ENCODE measurements around the gene SETD3.

SETD3 gene

DNA sequence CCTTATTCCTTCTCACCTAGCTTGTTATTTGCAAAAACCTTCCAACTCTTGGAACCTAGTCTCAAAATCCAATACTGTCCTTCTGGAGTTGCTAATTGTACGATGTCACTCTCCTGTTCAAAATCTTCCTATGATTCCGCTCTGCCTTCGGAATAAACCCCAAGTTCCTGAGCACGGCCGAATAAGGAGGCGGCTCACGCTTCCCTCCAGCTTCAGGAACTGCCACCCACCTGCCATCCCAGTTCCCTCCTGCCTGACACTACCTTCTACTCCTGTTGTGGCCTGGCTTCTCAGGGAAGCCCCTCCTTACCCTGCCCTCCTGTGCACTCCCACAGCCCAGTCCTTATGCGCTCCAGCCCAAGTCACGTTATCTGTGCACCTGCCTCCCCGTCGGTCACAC, 73.2 kb downstream of the SETD3 start:
- H3K79me2 ChIP-seq (ENCODE audit: insufficient read depth, low read length) = no peaks in the 10 kb centered on the region
- no peak overlapping the region for H2AFZ ChIP-seq (ENCODE audit: low read length)
- H3K9ac ChIP-seq (ENCODE audit: low read length) = no peak overlapping the region
- H3K9me3 ChIP-seq (ENCODE audit: low read length) = no peaks in the 10 kb centered on the region
- no peaks in the 10 kb centered on the region for H4K20me1 ChIP-seq (ENCODE audit: insufficient read depth, low read length)
- TF ChIP-seq, protein P1, sequence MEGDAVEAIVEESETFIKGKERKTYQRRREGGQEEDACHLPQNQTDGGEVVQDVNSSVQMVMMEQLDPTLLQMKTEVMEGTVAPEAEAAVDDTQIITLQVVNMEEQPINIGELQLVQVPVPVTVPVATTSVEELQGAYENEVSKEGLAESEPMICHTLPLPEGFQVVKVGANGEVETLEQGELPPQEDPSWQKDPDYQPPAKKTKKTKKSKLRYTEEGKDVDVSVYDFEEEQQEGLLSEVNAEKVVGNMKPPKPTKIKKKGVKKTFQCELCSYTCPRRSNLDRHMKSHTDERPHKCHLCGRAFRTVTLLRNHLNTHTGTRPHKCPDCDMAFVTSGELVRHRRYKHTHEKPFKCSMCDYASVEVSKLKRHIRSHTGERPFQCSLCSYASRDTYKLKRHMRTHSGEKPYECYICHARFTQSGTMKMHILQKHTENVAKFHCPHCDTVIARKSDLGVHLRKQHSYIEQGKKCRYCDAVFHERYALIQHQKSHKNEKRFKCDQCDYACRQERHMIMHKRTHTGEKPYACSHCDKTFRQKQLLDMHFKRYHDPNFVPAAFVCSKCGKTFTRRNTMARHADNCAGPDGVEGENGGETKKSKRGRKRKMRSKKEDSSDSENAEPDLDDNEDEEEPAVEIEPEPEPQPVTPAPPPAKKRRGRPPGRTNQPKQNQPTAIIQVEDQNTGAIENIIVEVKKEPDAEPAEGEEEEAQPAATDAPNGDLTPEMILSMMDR (IDR thresholded peaks at IDR 0.05; ENCODE audit: low read length) = no peak
- TF ChIP-seq EZH2 (IDR thresholded peaks at IDR 0.05; ENCODE audit: borderline replicate concordance, low read length) = no peak
- no peak overlapping the region for H3K27ac ChIP-seq (ENCODE audit: low read depth, low read length, poor library complexity, severe bottlenecking)
- H3K9me2 ChIP-seq (ENCODE audit: low read depth, low read length) = no peaks in the 10 kb centered on the region
- H3F3A ChIP-seq (ENCODE audit: insufficient read depth, low read length) = no peaks in the 10 kb centered on the region
- no peaks in the 10 kb centered on the region for H3K4me1 ChIP-seq (ENCODE audit: insufficient read depth, low read length, severe bottlenecking)
- H3K4me2 ChIP-seq (ENCODE audit: low read length) = no peak overlapping the region
- H3K4me3 ChIP-seq (ENCODE audit: low read depth, low read length, poor library complexity, severe bottlenecking) = no peak overlapping the region
- H3K36me3 ChIP-seq (ENCODE audit: insufficient read depth, low read length) = peaks cover 3% of the 10 kb centered on the region; the same call in 1 of the 2 replicates
- H3K27me3 ChIP-seq (ENCODE audit: insufficient read depth, low read length) = no peaks in the 10 kb centered on the region

DNA sequence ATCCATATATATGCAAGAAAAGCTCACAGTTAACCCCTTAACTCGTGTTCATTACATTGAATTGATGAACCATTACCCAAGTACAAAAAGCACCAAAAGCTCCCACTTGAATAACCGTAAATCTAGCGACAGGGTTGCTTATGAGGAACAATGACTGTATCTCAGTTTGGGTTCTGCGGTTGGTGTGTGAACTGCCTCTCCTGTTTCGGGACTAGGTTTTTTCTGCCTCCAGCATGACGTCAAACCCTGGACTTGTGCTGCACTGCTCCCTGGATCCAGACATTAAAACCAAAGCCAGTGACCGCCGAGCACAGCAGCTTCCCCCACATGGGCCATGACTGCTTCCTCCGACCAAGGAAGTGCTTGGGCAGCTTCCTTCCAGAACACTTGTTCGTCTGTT, 77.7 kb downstream of the SETD3 start:
- Histone ChIP-seq H3F3A (ENCODE audit: insufficient read depth, low read length) (no peaks in the 10 kb centered on the region; the same call in 1 of the 2 replicates), H3K4me2 (ENCODE audit: low read length) (no peak overlapping the region), H3K36me3 (ENCODE audit: insufficient read depth, low read length) (peaks cover 22% of the 10 kb centered on the region), H3K4me1 (ENCODE audit: insufficient read depth, low read length, severe bottlenecking) (peaks cover 13% of the 10 kb centered on the region), H4K20me1 (ENCODE audit: insufficient read depth, low read length) (no peaks in the 10 kb centered on the region), H2AFZ (ENCODE audit: low read length) (no peak overlapping the region), H3K9me3 (ENCODE audit: low read length) (no peaks in the 10 kb centered on the region), H3K4me3 (ENCODE audit: low read depth, low read length, poor library complexity, severe bottlenecking) (no peak overlapping the region), H3K9ac (ENCODE audit: low read length) (no peak overlapping the region), H3K27ac (ENCODE audit: low read depth, low read length, poor library complexity, severe bottlenecking) (no peak overlapping the region), H3K27me3 (ENCODE audit: insufficient read depth, low read length) (no peaks in the 10 kb centered on the region), H3K9me2 (ENCODE audit: low read depth, low read length) (no peaks in the 10 kb centered on the region), H3K79me2 (ENCODE audit: insufficient read depth, low read length) (no peaks in the 10 kb centered on the region)
- no peak for TF ChIP-seq EZH2 (IDR thresholded peaks at IDR 0.05; ENCODE audit: borderline replicate concordance, low read length)
- TF ChIP-seq, protein P1 (IDR thresholded peaks at IDR 0.05; ENCODE audit: low read length) = no peak

DNA sequence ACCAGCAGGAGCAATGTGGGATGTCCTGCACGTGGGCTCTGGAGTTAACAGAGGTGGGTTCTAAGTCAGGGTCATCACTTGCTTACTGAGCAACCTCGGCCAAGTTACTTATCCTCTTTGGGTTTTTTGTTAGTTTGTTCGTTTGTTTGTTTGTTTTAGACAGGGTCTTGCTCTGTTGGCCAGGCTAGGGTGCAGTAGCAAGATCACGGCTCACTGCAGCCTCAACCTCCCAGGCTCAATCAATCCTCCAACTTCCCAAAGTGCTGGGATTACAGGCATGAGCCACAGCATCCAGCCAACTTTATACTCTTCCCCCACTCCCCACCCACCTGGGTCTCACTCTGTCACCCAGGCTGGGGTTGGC, 78.4 kb downstream of the SETD3 start:
- no peaks in the 10 kb centered on the region for H3K79me2 ChIP-seq (ENCODE audit: insufficient read depth, low read length)
- no peaks in the 10 kb centered on the region for H3K27me3 ChIP-seq (ENCODE audit: insufficient read depth, low read length)
- H3K27ac ChIP-seq (ENCODE audit: low read depth, low read length, poor library complexity, severe bottlenecking) = no peak overlapping the region
- H3K4me1 ChIP-seq (ENCODE audit: insufficient read depth, low read length, severe bottlenecking) = peaks cover 13% of the 10 kb centered on the region
- peak overlapping the region; percentile 25; the same call in 1 of the 2 replicates for H3K4me2 ChIP-seq (ENCODE audit: low read length)
- no peaks in the 10 kb centered on the region for H3K9me2 ChIP-seq (ENCODE audit: low read depth, low read length)
- H3F3A ChIP-seq (ENCODE audit: insufficient read depth, low read length) = no peaks in the 10 kb centered on the region; the same call in 1 of the 2 replicates
- H2AFZ ChIP-seq (ENCODE audit: low read length) = no peak overlapping the region
- H3K9me3 ChIP-seq (ENCODE audit: low read length) = no peaks in the 10 kb centered on the region
- TF ChIP-seq EZH2 (IDR thresholded peaks at IDR 0.05; ENCODE audit: borderline replicate concordance, low read length) = no peak
- TF ChIP-seq, protein P1 (IDR thresholded peaks at IDR 0.05; ENCODE audit: low read length) = no peak
- no peak overlapping the region for H3K4me3 ChIP-seq (ENCODE audit: low read depth, low read length, poor library complexity, severe bottlenecking)
- no peak overlapping the region for H3K9ac ChIP-seq (ENCODE audit: low read length)
- no peaks in the 10 kb centered on the region for H4K20me1 ChIP-seq (ENCODE audit: insufficient read depth, low read length)
- peaks cover 22% of the 10 kb centered on the region for H3K36me3 ChIP-seq (ENCODE audit: insufficient read depth, low read length)

Measured in OCI-LY1 (cell line).